ENCODE measurements around the gene ZNF516. TPM values are rescaled to one million over a fixed set of nuclear protein-coding genes. Genes with fewer than 3 reads are reported as not detected.

The ZNF516 gene, protein sequence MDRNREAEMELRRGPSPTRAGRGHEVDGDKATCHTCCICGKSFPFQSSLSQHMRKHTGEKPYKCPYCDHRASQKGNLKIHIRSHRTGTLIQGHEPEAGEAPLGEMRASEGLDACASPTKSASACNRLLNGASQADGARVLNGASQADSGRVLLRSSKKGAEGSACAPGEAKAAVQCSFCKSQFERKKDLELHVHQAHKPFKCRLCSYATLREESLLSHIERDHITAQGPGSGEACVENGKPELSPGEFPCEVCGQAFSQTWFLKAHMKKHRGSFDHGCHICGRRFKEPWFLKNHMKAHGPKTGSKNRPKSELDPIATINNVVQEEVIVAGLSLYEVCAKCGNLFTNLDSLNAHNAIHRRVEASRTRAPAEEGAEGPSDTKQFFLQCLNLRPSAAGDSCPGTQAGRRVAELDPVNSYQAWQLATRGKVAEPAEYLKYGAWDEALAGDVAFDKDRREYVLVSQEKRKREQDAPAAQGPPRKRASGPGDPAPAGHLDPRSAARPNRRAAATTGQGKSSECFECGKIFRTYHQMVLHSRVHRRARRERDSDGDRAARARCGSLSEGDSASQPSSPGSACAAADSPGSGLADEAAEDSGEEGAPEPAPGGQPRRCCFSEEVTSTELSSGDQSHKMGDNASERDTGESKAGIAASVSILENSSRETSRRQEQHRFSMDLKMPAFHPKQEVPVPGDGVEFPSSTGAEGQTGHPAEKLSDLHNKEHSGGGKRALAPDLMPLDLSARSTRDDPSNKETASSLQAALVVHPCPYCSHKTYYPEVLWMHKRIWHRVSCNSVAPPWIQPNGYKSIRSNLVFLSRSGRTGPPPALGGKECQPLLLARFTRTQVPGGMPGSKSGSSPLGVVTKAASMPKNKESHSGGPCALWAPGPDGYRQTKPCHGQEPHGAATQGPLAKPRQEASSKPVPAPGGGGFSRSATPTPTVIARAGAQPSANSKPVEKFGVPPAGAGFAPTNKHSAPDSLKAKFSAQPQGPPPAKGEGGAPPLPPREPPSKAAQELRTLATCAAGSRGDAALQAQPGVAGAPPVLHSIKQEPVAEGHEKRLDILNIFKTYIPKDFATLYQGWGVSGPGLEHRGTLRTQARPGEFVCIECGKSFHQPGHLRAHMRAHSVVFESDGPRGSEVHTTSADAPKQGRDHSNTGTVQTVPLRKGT
- 3.3 to 6.8 TPM (median 4.8 TPM) in 5 replicates for total RNA-seq (2022; extraction: Qiagen RNA extraction)

DNA sequence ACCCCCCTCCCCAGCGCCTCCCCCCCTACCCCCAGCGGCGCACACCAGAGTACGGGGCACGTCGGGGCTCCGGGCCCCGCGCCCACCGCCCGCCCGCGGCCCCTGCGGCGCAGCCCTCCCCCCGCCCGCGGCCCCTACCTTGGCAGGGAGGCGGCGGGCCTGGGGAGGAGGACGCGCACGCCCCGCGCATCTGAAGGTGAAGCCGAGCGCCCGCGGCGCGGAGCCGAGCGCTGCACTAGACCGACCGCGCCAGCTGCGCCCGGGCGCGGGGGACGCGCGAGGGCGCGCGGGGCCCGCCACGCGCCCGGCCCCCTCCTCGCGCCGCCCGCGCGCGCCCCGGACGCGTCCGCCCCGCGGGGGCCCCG, at the start of gene ZNF516:
Gene ZNF516 (minus strand): TSS at position 237 of the 365 bp plus-strand sequence. CDS start 52,188 bp downstream, outside the sequence.

